Kidney glomerular epithelial cell (primary cell): Measurements from ENCODE around the gene TMEM243.
A peak's percentile ranks its signal among the peaks of the same experiment; 100 is the strongest.

ENCODE experiments used
- DNase-seq: peaks from one replicate; lab custom pipeline; 2025; lab: John Stamatoyannopoulos, UW

Gene TMEM243

GRCh38 chr7:87156709-87157108, 62.8 kb downstream of the TMEM243 start:
- no peak for DNase-seq

GRCh38 chr7:87155788-87156187, 63.7 kb downstream of the TMEM243 start:
- no peak for DNase-seq

GRCh38 chr7:87154569-87154968, 65.0 kb downstream of the TMEM243 start:
- no peak for DNase-seq

- DNase-seq: no peak
These were observed 65.4 kb downstream of the TMEM243 start for GRCh38 chr7:87154166-87154565.

- DNase-seq: peak; percentile 39
These were observed 66.5 kb downstream of the TMEM243 start for GRCh38 chr7:87152897-87153641.

GRCh38 chr7:87152112-87152896, 67.2 kb downstream of the TMEM243 start, which contains the start of gene DMTF1:
Gene DMTF1, plus strand, starts transcription at chr7:87152453. Its CDS starts 12,489 bp downstream, at chr7:87164942.
- DNase-seq: peak; percentile 88

- no peak for DNase-seq
These were observed 67.8 kb downstream of the TMEM243 start for GRCh38 chr7:87151729-87152111.

- DNase-seq: no peak
These were observed 68.4 kb downstream of the TMEM243 start for GRCh38 chr7:87151002-87151728.

- DNase-seq: no peak
These were observed 71.1 kb downstream of the TMEM243 start for GRCh38 chr7:87148332-87148955.

GRCh38 chr7:87147500-87147899, 72.0 kb downstream of the TMEM243 start:
- no peak for DNase-seq

GRCh38 chr7:87146740-87147386, 72.7 kb downstream of the TMEM243 start:
- no peak for DNase-seq
